Fibroblast of upper back skin (primary cell): ENCODE measurements around the gene MPPED1.

Experiments used
- DNase-seq: peaks from one replicate; pipeline ENCODE4 v3.0.0-alpha.2; 2013

The MPPED1 gene

GRCh38 chr22:43411869-43412807 is at the start of gene MPPED1:
Gene MPPED1 (plus strand): TSS chr22:43412014. CDS start chr22:43424986, 12,972 bp downstream.
- DNase-seq: no peak

- no peak for DNase-seq
Measured at GRCh38 chr22:43363315-43364168, 48.3 kb upstream of the MPPED1 start.

- DNase-seq: no peak
Measured at GRCh38 chr22:43364169-43364435, 47.7 kb upstream of the MPPED1 start.

- DNase-seq: no peak
Measured at GRCh38 chr22:43365715-43366440, 45.9 kb upstream of the MPPED1 start.

GRCh38 chr22:43370036-43370435 is 41.8 kb upstream of the MPPED1 start:
- DNase-seq: no peak

GRCh38 chr22:43375951-43376455 is 35.8 kb upstream of the MPPED1 start:
- peak; percentile 25 for DNase-seq

- peak; percentile 11 for DNase-seq
Measured at GRCh38 chr22:43376765-43377547, 34.9 kb upstream of the MPPED1 start.

- peak; percentile 41 for DNase-seq
Measured at GRCh38 chr22:43377548-43377895, 34.3 kb upstream of the MPPED1 start.

- peak; percentile 29 for DNase-seq
Measured at GRCh38 chr22:43377896-43378704, 33.7 kb upstream of the MPPED1 start.

GRCh38 chr22:43381693-43382092 is 30.1 kb upstream of the MPPED1 start:
- DNase-seq: no peak

- no peak for DNase-seq
Measured at GRCh38 chr22:43384863-43385262, 27.0 kb upstream of the MPPED1 start.

- peak; percentile 60 for DNase-seq
Measured at GRCh38 chr22:43385770-43386641, 25.8 kb upstream of the MPPED1 start.

GRCh38 chr22:43387815-43388214 is 24.0 kb upstream of the MPPED1 start:
- DNase-seq: no peak

- DNase-seq: peak; percentile 45
Measured at GRCh38 chr22:43388420-43388851, 23.4 kb upstream of the MPPED1 start.

GRCh38 chr22:43389227-43389836 is 22.5 kb upstream of the MPPED1 start:
- DNase-seq: no peak

- no peak for DNase-seq
Measured at GRCh38 chr22:43390166-43390565, 21.6 kb upstream of the MPPED1 start.

- no peak for DNase-seq
Measured at GRCh38 chr22:43390872-43391271, 20.9 kb upstream of the MPPED1 start.

GRCh38 chr22:43391306-43391705 is 20.5 kb upstream of the MPPED1 start:
- DNase-seq: no peak

- DNase-seq: no peak
Measured at GRCh38 chr22:43392385-43392989, 19.3 kb upstream of the MPPED1 start.
